ENCODE data around the gene TMEM144. TPM values are rescaled to one million over a fixed set of nuclear protein-coding genes. Genes with fewer than 3 reads are reported as not detected.

The TMEM144 gene
- total RNA-seq, 1 experiment from 2014 or later = 5.4 TPM

DNA sequence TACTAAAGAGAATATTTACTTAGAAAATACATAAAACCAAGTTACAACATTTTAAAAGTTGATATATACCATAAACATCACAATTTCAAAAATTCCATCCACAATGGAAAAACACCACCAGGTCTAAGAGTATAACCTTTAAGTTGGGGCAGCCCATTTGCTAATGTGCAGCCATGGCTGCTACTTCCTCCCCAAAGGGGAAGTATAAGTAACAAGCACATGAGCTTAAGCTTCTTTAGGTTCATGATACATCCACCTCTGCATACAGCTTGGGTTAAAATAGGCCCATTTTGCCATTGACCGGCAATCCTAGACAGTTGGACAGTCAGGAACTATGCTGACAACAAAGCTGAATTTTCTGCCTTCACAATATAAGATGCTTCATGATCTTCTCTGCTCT, 20.9 kb upstream of the TMEM144 start:
- Histone ChIP-seq H3K27me3 (ENCODE audit: low read length) (no peaks in the 10 kb centered on the region), H3K9me2 (replicated peaks; ENCODE audit: low read length) (no peaks in the 10 kb centered on the region), H3K36me3 (ENCODE audit: low read depth, low read length) (no peaks in the 10 kb centered on the region), H2AFZ (ENCODE audit: low read length) (no peak overlapping the region), H3K27ac (ENCODE audit: low read length) (no peak overlapping the region), H3K4me2 (ENCODE audit: low read length) (no peak overlapping the region), H3K79me2 (ENCODE audit: low read length) (no peaks in the 10 kb centered on the region), H3K9ac (ENCODE audit: low read length) (no peak overlapping the region), H3K4me3 (ENCODE audit: low read length) (no peak overlapping the region), H3F3A (ENCODE audit: low read length, unreplicated experiment) (no peaks in the 10 kb centered on the region), H4K20me1 (ENCODE audit: low read length) (no peaks in the 10 kb centered on the region), H3K9me3 (ENCODE audit: low read length) (no peaks in the 10 kb centered on the region), H3K4me1 (ENCODE audit: insufficient read depth, low read length) (no peaks in the 10 kb centered on the region)
- no peak for ATAC-seq
- DNase-seq = no peak
- ChIA-PET POLR2A (ENCODE audit: unreplicated experiment) (no interaction called here), CTCF (no interaction called here)
- TF ChIP-seq, protein P1, sequence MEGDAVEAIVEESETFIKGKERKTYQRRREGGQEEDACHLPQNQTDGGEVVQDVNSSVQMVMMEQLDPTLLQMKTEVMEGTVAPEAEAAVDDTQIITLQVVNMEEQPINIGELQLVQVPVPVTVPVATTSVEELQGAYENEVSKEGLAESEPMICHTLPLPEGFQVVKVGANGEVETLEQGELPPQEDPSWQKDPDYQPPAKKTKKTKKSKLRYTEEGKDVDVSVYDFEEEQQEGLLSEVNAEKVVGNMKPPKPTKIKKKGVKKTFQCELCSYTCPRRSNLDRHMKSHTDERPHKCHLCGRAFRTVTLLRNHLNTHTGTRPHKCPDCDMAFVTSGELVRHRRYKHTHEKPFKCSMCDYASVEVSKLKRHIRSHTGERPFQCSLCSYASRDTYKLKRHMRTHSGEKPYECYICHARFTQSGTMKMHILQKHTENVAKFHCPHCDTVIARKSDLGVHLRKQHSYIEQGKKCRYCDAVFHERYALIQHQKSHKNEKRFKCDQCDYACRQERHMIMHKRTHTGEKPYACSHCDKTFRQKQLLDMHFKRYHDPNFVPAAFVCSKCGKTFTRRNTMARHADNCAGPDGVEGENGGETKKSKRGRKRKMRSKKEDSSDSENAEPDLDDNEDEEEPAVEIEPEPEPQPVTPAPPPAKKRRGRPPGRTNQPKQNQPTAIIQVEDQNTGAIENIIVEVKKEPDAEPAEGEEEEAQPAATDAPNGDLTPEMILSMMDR (conservative IDR thresholded peaks at IDR 0.05; ENCODE audit: low read depth, low read length) = no peak
- intact Hi-C loops (cut with micrococcal nuclease) = no loop called here
- no TSS peak for BruUV-seq (replicated peaks)

DNA sequence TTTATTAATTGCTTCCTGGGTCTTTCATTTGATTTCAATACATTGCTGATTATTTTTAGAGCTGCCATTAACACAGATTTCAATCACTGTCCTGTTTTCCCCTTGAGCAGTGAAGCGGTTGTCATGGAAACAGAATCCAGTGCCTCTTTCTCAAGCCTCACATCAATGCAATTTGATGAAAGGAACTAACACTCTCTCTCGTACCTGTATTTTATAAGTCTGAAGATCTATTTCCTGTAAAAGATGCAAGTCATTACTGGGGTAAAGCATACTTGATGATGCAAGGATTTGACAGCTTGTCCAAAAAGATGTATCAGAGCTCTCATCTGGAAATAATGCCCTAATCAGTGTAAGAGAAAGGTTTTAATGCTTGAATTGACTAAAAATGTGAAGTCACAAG, 19.6 kb upstream of the TMEM144 start:
- Histone ChIP-seq H2AFZ (ENCODE audit: low read length) (no peak overlapping the region), H3K4me1 (ENCODE audit: insufficient read depth, low read length) (no peaks in the 10 kb centered on the region), H3F3A (ENCODE audit: low read length, unreplicated experiment) (no peaks in the 10 kb centered on the region), H3K27ac (ENCODE audit: low read length) (no peak overlapping the region), H3K4me3 (ENCODE audit: low read length) (no peak overlapping the region), H3K36me3 (ENCODE audit: low read depth, low read length) (no peaks in the 10 kb centered on the region), H3K4me2 (ENCODE audit: low read length) (no peak overlapping the region), H3K79me2 (ENCODE audit: low read length) (no peaks in the 10 kb centered on the region), H3K9ac (ENCODE audit: low read length) (no peak overlapping the region), H4K20me1 (ENCODE audit: low read length) (no peaks in the 10 kb centered on the region), H3K9me3 (ENCODE audit: low read length) (no peaks in the 10 kb centered on the region), H3K27me3 (ENCODE audit: low read length) (no peaks in the 10 kb centered on the region), H3K9me2 (replicated peaks; ENCODE audit: low read length) (no peaks in the 10 kb centered on the region)
- intact Hi-C loops (cut with micrococcal nuclease) = no loop called here
- no peak for DNase-seq
- TF ChIP-seq, protein P1 (conservative IDR thresholded peaks at IDR 0.05; ENCODE audit: low read depth, low read length) = no peak
- TF ChIP-seq EZH2phosphoT487 (IDR thresholded peaks at IDR 0.05; ENCODE audit: borderline replicate concordance, low read length) (no peak), EZH2 (IDR thresholded peaks at IDR 0.05; ENCODE audit: low read length, unreplicated experiment) (no peak)
- ChIA-PET CTCF (no interaction called here), POLR2A (ENCODE audit: unreplicated experiment) (interaction anchor here (0.6 kb wide), 1 partner anchor 91 kb away, joined by 4 read pairs; no protein-coding TSS in a partner anchor)
- no peak for ATAC-seq
- no TSS peak for BruUV-seq (replicated peaks)

DNA sequence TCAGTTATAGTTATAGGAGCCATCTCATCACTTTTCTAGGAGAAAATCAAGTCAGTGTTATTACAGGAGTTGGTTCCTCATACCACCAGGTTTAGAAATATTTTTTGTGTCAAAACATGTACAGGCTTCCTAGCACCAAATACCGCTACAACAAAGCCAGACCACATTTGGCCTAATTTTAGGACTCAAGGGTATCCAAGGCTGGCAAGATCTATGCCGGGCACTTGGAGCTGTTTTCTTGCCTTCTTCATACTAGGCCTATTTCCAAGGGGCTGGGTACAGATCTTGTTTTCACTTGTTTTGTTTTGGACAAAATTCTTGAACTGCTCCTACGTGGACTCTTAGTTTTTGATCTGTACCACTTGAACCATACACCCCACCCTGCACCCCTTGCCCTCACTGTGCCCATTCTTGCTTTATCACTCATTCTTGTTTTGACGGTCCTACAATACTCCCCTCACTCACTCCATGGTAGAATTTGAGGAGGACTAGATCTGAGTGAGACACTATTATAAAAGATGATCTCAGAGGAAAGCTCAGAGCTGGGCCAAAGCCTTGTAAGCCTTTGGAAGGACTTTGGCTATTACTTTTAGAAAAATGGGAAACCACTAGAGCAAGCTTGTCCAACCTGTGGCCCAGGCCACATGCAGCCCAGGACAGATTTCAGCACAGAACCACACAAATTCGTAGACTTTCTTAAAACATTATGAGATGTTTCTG, 17.7 kb upstream of the TMEM144 start:
- no peak overlapping the region for H3K27ac ChIP-seq (ENCODE audit: low read length)
- POLR2A ChIA-PET (ENCODE audit: unreplicated experiment) = no interaction called here
- H3K27me3 ChIP-seq (ENCODE audit: low read length) = no peaks in the 10 kb centered on the region
- BruUV-seq (replicated peaks) = no TSS peak
- TF ChIP-seq EZH2 (IDR thresholded peaks at IDR 0.05; ENCODE audit: low read length, unreplicated experiment) = no peak
- no peak for TF ChIP-seq EZH2phosphoT487 (IDR thresholded peaks at IDR 0.05; ENCODE audit: borderline replicate concordance, low read length)
- TF ChIP-seq, protein P1 (conservative IDR thresholded peaks at IDR 0.05; ENCODE audit: low read depth, low read length) = no peak
- H3K4me1 ChIP-seq (ENCODE audit: insufficient read depth, low read length) = no peaks in the 10 kb centered on the region
- no peaks in the 10 kb centered on the region for H3K36me3 ChIP-seq (ENCODE audit: low read depth, low read length)
- no peaks in the 10 kb centered on the region for H3K9me3 ChIP-seq (ENCODE audit: low read length)
- no peak overlapping the region for H3K9ac ChIP-seq (ENCODE audit: low read length)
- CTCF ChIA-PET = no interaction called here
- no peak overlapping the region for H3K4me3 ChIP-seq (ENCODE audit: low read length)
- no peak overlapping the region for H2AFZ ChIP-seq (ENCODE audit: low read length)
- H3K9me2 ChIP-seq (replicated peaks; ENCODE audit: low read length) = no peaks in the 10 kb centered on the region
- H3K79me2 ChIP-seq (ENCODE audit: low read length) = no peaks in the 10 kb centered on the region
- no peaks in the 10 kb centered on the region for H3F3A ChIP-seq (ENCODE audit: low read length, unreplicated experiment)
- H4K20me1 ChIP-seq (ENCODE audit: low read length) = no peaks in the 10 kb centered on the region
- no peak for ATAC-seq
- no peak overlapping the region for H3K4me2 ChIP-seq (ENCODE audit: low read length)
- DNase-seq = no peak
- intact Hi-C loops (cut with micrococcal nuclease) = loop anchor here (1.0 kb wide), 1 partner anchor 63 kb away; no protein-coding TSS in a partner anchor

Measured in PC-3 (cell line).